ENCODE results near the gene KCNIP4. TPM values are rescaled to one million over a fixed set of nuclear protein-coding genes. Genes with fewer than 3 reads are reported as not detected.

Gene KCNIP4
- polyA plus RNA-seq, 3 donors, result 0.09 to 0.25 TPM; not detected in 1

GRCh38 chr4:21896767-21897166 is 51.8 kb downstream of the KCNIP4 start:
- no peak for TF ChIP-seq CTCF (IDR thresholded peaks at IDR 0.05)
- Histone ChIP-seq H4K20me1 (ENCODE audit: insufficient read depth, low read length) (no peaks in the 10 kb centered on the region), H3K4me2 (replicated peaks; ENCODE audit: extremely low read depth, low read length, poor library complexity, severe bottlenecking) (no peak overlapping the region), H3K27ac (ENCODE audit: low read depth in 1 of 2, low read length in 2 of 2) (no peak overlapping the region), H2AFZ (ENCODE audit: insufficient read depth, low read depth, low read length, poor library complexity, severe bottlenecking) (no peak overlapping the region), H3K4me3 (replicated peaks in 1 of 3; ENCODE audit: low read depth in 2 of 3, low read length in 3 of 3) (no peak overlapping the region), H3K4me1 (ENCODE audit: control insufficient read depth in 1 of 2, insufficient read depth in 2 of 2, low read length in 2 of 2) (no peaks in the 10 kb centered on the region), H3K9me3 (replicated peaks in 1 of 2; ENCODE audit: control insufficient read depth in 1 of 2, insufficient read depth in 1 of 2, low read length in 2 of 2) (peaks cover 12 to 13% of the 10 kb centered on the region in 2 donors), H3K9ac (ENCODE audit: insufficient read depth, low read length, poor library complexity, severe bottlenecking) (no peak overlapping the region), H3K36me3 (replicated peaks in 1 of 2; ENCODE audit: control insufficient read depth in 1 of 2, insufficient read depth in 2 of 2, low read length in 2 of 2) (no peaks in the 10 kb centered on the region), H3K79me2 (ENCODE audit: insufficient read depth, low read length) (no peaks in the 10 kb centered on the region), H3K27me3 (ENCODE audit: control insufficient read depth in 2 of 2, insufficient read depth in 2 of 2, low read length in 2 of 2) (no peaks in the 10 kb centered on the region)
- no peaks in the 10 kb centered on the region for H3K36me3 Mint-ChIP-seq
- no peak overlapping the region for H3K27ac Mint-ChIP-seq
- H3K4me3 Mint-ChIP-seq, result no peak overlapping the region
- intact Hi-C loops (cut with micrococcal nuclease), result no loop called here
- peaks cover 4 to 19% (median 5%) of the 10 kb centered on the region in 7 donors for H3K9me3 Mint-ChIP-seq
- no peaks in the 10 kb centered on the region for H3K4me1 Mint-ChIP-seq
- no peak for DNase-seq
- no CpG with 5 or more reads among the region's 2 CpGs for WGBS (ENCODE audit: insufficient coverage)
- H3K27me3 Mint-ChIP-seq (ENCODE audit: low read depth in 3 of 3), result peaks cover 0 to 3% (median 1%) of the 10 kb centered on the region in 3 donors

GRCh38 chr4:21893136-21893535 is 55.4 kb downstream of the KCNIP4 start:
- peaks cover 0 to 1% (median 0%) of the 10 kb centered on the region in 3 donors for H3K27me3 Mint-ChIP-seq (ENCODE audit: low read depth in 3 of 3)
- no peak for DNase-seq
- no peak overlapping the region for H3K27ac ChIP-seq (ENCODE audit: low read depth in 1 of 2, low read length in 2 of 2)
- no peak for TF ChIP-seq CTCF (IDR thresholded peaks at IDR 0.05)
- intact Hi-C loops (cut with micrococcal nuclease), result no loop called here
- peaks cover under 1 to 9% (median 4%) of the 10 kb centered on the region in 7 donors for H3K9me3 Mint-ChIP-seq
- no peaks in the 10 kb centered on the region for H3K27me3 ChIP-seq (ENCODE audit: control insufficient read depth in 2 of 2, insufficient read depth in 2 of 2, low read length in 2 of 2)
- no peaks in the 10 kb centered on the region for H3K4me1 Mint-ChIP-seq
- no peak overlapping the region for H3K9ac ChIP-seq (ENCODE audit: insufficient read depth, low read length, poor library complexity, severe bottlenecking)
- peaks cover 5% of the 10 kb centered on the region in 2 donors for H3K9me3 ChIP-seq (replicated peaks in 1 of 2; ENCODE audit: control insufficient read depth in 1 of 2, insufficient read depth in 1 of 2, low read length in 2 of 2)
- no CpG with 5 or more reads among the region's 5 CpGs for WGBS (ENCODE audit: insufficient coverage)
- no peak overlapping the region for H2AFZ ChIP-seq (ENCODE audit: insufficient read depth, low read depth, low read length, poor library complexity, severe bottlenecking)
- H3K36me3 ChIP-seq (replicated peaks in 1 of 2; ENCODE audit: control insufficient read depth in 1 of 2, insufficient read depth in 2 of 2, low read length in 2 of 2), result no peaks in the 10 kb centered on the region
- no peak overlapping the region for H3K4me2 ChIP-seq (replicated peaks; ENCODE audit: extremely low read depth, low read length, poor library complexity, severe bottlenecking)
- H3K4me3 ChIP-seq (replicated peaks in 1 of 3; ENCODE audit: low read depth in 2 of 3, low read length in 3 of 3), result no peak overlapping the region
- H3K4me1 ChIP-seq (ENCODE audit: control insufficient read depth in 1 of 2, insufficient read depth in 2 of 2, low read length in 2 of 2), result no peaks in the 10 kb centered on the region
- H3K79me2 ChIP-seq (ENCODE audit: insufficient read depth, low read length), result no peaks in the 10 kb centered on the region
- H3K36me3 Mint-ChIP-seq, result no peaks in the 10 kb centered on the region
- no peak overlapping the region for H3K27ac Mint-ChIP-seq
- no peak overlapping the region for H3K4me3 Mint-ChIP-seq
- no peaks in the 10 kb centered on the region for H4K20me1 ChIP-seq (ENCODE audit: insufficient read depth, low read length)

All from CD14-positive monocyte (primary cell).